Measurements from ENCODE around the gene DNAJB6. TPM values are rescaled to one million over a fixed set of nuclear protein-coding genes. Genes with fewer than 3 reads are reported as not detected.
A peak's percentile ranks its signal among the peaks of the same experiment; 100 is the strongest.

The DNAJB6 gene
- total and polyA plus RNA-seq, 7 experiments from 2014 or later, result 79.8 to 219 (median 114) TPM

- no peak overlapping the region for H3K4me3 ChIP-seq (ENCODE audit: low read length)
- peaks cover under 1 to 16% of the 10 kb centered on the region in 2 donors for H3K4me1 ChIP-seq (ENCODE audit: control insufficient read depth in 2 of 2, insufficient read depth in 2 of 2, low read length in 2 of 2)
- ATAC-seq (no peak), DNase-seq (no peak)
- no peaks in the 10 kb centered on the region for H3K9me3 Mint-ChIP-seq
- peaks cover 29 to 51% (median 46%) of the 10 kb centered on the region in 7 donors for H3K4me1 Mint-ChIP-seq
- no peaks in the 10 kb centered on the region for H3K27me3 Mint-ChIP-seq
- H3K36me3 ChIP-seq (ENCODE audit: control insufficient read depth in 2 of 3, insufficient read depth in 3 of 3, low read length in 3 of 3), result peaks cover 28 to 73% (median 29%) of the 10 kb centered on the region in 3 experiments
- intact Hi-C loops (cut with micrococcal nuclease), result no loop called here
- no peaks in the 10 kb centered on the region for H3K27me3 ChIP-seq (ENCODE audit: control insufficient read depth in 2 of 2, insufficient read depth in 2 of 2, low read length in 2 of 2)
- ChIA-PET CTCF (no interaction called here), POLR2A (no interaction called here)
- H3K27ac Mint-ChIP-seq, result peak overlapping the region in 1 of 9 donors; percentile 14
- peaks cover 12 to 53% (median 27%) of the 10 kb centered on the region in 5 donors for H3K36me3 Mint-ChIP-seq
- H3K27ac ChIP-seq (ENCODE audit: low read depth, low read length), result no peak overlapping the region
- no peaks in the 10 kb centered on the region for H3K9me3 ChIP-seq (ENCODE audit: control insufficient read depth in 2 of 3, low read length in 3 of 3)
- H3K4me3 Mint-ChIP-seq, result no peak overlapping the region
Observed at GRCh38 chr7:157361537-157361936, 24.7 kb downstream of the DNAJB6 start.

- Histone ChIP-seq H3K27ac (ENCODE audit: low read depth, low read length) (no peak overlapping the region), H3K4me1 (ENCODE audit: control insufficient read depth in 2 of 2, insufficient read depth in 2 of 2, low read length in 2 of 2) (peaks cover 0 to 8% of the 10 kb centered on the region in 2 donors), H3K4me3 (ENCODE audit: low read length) (no peak overlapping the region), H3K27me3 (ENCODE audit: control insufficient read depth in 2 of 2, insufficient read depth in 2 of 2, low read length in 2 of 2) (no peaks in the 10 kb centered on the region), H3K36me3 (ENCODE audit: control insufficient read depth in 2 of 3, insufficient read depth in 3 of 3, low read length in 3 of 3) (peaks cover 34 to 85% (median 38%) of the 10 kb centered on the region in 3 experiments), H3K9me3 (ENCODE audit: control insufficient read depth in 2 of 3, low read length in 3 of 3) (no peaks in the 10 kb centered on the region)
- Mint-ChIP-seq H3K4me3 (no peak overlapping the region), H3K36me3 (peaks cover 12 to 62% (median 34%) of the 10 kb centered on the region in 5 donors), H3K4me1 (peaks cover 20 to 42% (median 38%) of the 10 kb centered on the region in 7 donors), H3K27ac (peak overlapping the region in 1 of 9 donors; percentile 25), H3K27me3 (no peaks in the 10 kb centered on the region), H3K9me3 (no peaks in the 10 kb centered on the region)
- intact Hi-C loops (cut with micrococcal nuclease), result no loop called here
- ChIA-PET CTCF (no interaction called here), POLR2A (no interaction called here)
- DNase-seq, result no peak
- no peak for ATAC-seq
Observed at GRCh38 chr7:157362729-157363128, 25.9 kb downstream of the DNAJB6 start.

GRCh38 chr7:157366722-157367121 lies 29.9 kb downstream of the DNAJB6 start:
- peaks cover 20 to 89% (median 54%) of the 10 kb centered on the region in 3 experiments for H3K36me3 ChIP-seq (ENCODE audit: control insufficient read depth in 2 of 3, insufficient read depth in 3 of 3, low read length in 3 of 3)
- Mint-ChIP-seq H3K4me1 (peaks cover 9 to 22% (median 14%) of the 10 kb centered on the region in 7 donors), H3K4me3 (no peak overlapping the region), H3K9me3 (no peaks in the 10 kb centered on the region), H3K27me3 (no peaks in the 10 kb centered on the region), H3K27ac (no peak overlapping the region), H3K36me3 (peaks cover 13 to 63% (median 39%) of the 10 kb centered on the region in 5 donors)
- H3K9me3 ChIP-seq (ENCODE audit: control insufficient read depth in 2 of 3, low read length in 3 of 3), result no peaks in the 10 kb centered on the region
- intact Hi-C loops (cut with micrococcal nuclease), result no loop called here
- H3K4me1 ChIP-seq (ENCODE audit: control insufficient read depth in 2 of 2, insufficient read depth in 2 of 2, low read length in 2 of 2), result no peaks in the 10 kb centered on the region
- no peaks in the 10 kb centered on the region for H3K27me3 ChIP-seq (ENCODE audit: control insufficient read depth in 2 of 2, insufficient read depth in 2 of 2, low read length in 2 of 2)
- ATAC-seq, result no peak
- DNase-seq, result no peak
- ChIA-PET CTCF (no interaction called here), POLR2A (no interaction called here)
- no peak overlapping the region for H3K27ac ChIP-seq (ENCODE audit: low read depth, low read length)
- H3K4me3 ChIP-seq (ENCODE audit: low read length), result no peak overlapping the region

- H3K4me1 ChIP-seq (ENCODE audit: control insufficient read depth in 2 of 2, insufficient read depth in 2 of 2, low read length in 2 of 2), result no peaks in the 10 kb centered on the region
- H3K27ac Mint-ChIP-seq, result peak overlapping the region in 2 of 9 donors; percentile 21 to 37
- H3K36me3 ChIP-seq (ENCODE audit: control insufficient read depth in 2 of 3, insufficient read depth in 3 of 3, low read length in 3 of 3), result peaks cover 20 to 92% (median 46%) of the 10 kb centered on the region in 3 experiments
- H3K27me3 ChIP-seq (ENCODE audit: control insufficient read depth in 2 of 2, insufficient read depth in 2 of 2, low read length in 2 of 2), result no peaks in the 10 kb centered on the region
- H3K9me3 Mint-ChIP-seq, result no peaks in the 10 kb centered on the region
- H3K4me3 Mint-ChIP-seq, result peak overlapping the region in 1 of 10 donors; percentile 26
- CTCF ChIA-PET, result no interaction called here
- H3K4me3 ChIP-seq (ENCODE audit: low read length), result no peak overlapping the region
- H3K36me3 Mint-ChIP-seq, result peaks cover 17 to 72% (median 41%) of the 10 kb centered on the region in 5 donors
- DNase-seq (no peak), ATAC-seq (no peak)
- intact Hi-C loops (cut with micrococcal nuclease), result no loop called here
- H3K27me3 Mint-ChIP-seq, result no peaks in the 10 kb centered on the region
- POLR2A ChIA-PET, result no interaction called here
- no peak overlapping the region for H3K27ac ChIP-seq (ENCODE audit: low read depth, low read length)
- H3K9me3 ChIP-seq (ENCODE audit: control insufficient read depth in 2 of 3, low read length in 3 of 3), result no peaks in the 10 kb centered on the region
- H3K4me1 Mint-ChIP-seq, result peaks cover 17 to 36% (median 22%) of the 10 kb centered on the region in 7 donors
Observed at GRCh38 chr7:157368955-157369354, 32.2 kb downstream of the DNAJB6 start.

GRCh38 chr7:157370742-157371141 lies 33.9 kb downstream of the DNAJB6 start:
- peak overlapping the region in 3 of 9 donors; percentile 21 to 43 (median 42) for H3K27ac Mint-ChIP-seq
- Histone ChIP-seq H3K27ac (ENCODE audit: low read depth, low read length) (no peak overlapping the region), H3K27me3 (ENCODE audit: control insufficient read depth in 2 of 2, insufficient read depth in 2 of 2, low read length in 2 of 2) (no peaks in the 10 kb centered on the region), H3K9me3 (ENCODE audit: control insufficient read depth in 2 of 3, low read length in 3 of 3) (no peaks in the 10 kb centered on the region), H3K36me3 (ENCODE audit: control insufficient read depth in 2 of 3, insufficient read depth in 3 of 3, low read length in 3 of 3) (peaks cover 10 to 74% (median 38%) of the 10 kb centered on the region in 3 experiments), H3K4me3 (ENCODE audit: low read length) (no peak overlapping the region), H3K4me1 (ENCODE audit: control insufficient read depth in 2 of 2, insufficient read depth in 2 of 2, low read length in 2 of 2) (peaks cover 0 to 13% of the 10 kb centered on the region in 2 donors)
- no peak for DNase-seq
- H3K4me3 Mint-ChIP-seq, result peak overlapping the region in 1 of 10 donors; percentile 36
- H3K27me3 Mint-ChIP-seq, result no peaks in the 10 kb centered on the region
- ChIA-PET POLR2A (no interaction called here), CTCF (no interaction called here)
- intact Hi-C loops (cut with micrococcal nuclease), result no loop called here
- H3K9me3 Mint-ChIP-seq, result no peaks in the 10 kb centered on the region
- H3K4me1 Mint-ChIP-seq, result peaks cover 29 to 43% (median 35%) of the 10 kb centered on the region in 7 donors
- ATAC-seq, result peak; percentile 4
- H3K36me3 Mint-ChIP-seq, result peaks cover 17 to 70% (median 30%) of the 10 kb centered on the region in 5 donors

- Histone ChIP-seq H3K4me1 (ENCODE audit: control insufficient read depth in 2 of 2, insufficient read depth in 2 of 2, low read length in 2 of 2) (peaks cover 0 to 18% of the 10 kb centered on the region in 2 donors), H3K4me3 (ENCODE audit: low read length) (no peak overlapping the region), H3K9me3 (ENCODE audit: control insufficient read depth in 2 of 3, low read length in 3 of 3) (no peaks in the 10 kb centered on the region), H3K27me3 (ENCODE audit: control insufficient read depth in 2 of 2, insufficient read depth in 2 of 2, low read length in 2 of 2) (no peaks in the 10 kb centered on the region), H3K27ac (ENCODE audit: low read depth, low read length) (no peak overlapping the region), H3K36me3 (ENCODE audit: control insufficient read depth in 2 of 3, insufficient read depth in 3 of 3, low read length in 3 of 3) (peaks cover 9 to 69% (median 35%) of the 10 kb centered on the region in 3 experiments)
- peak; percentile 21 for ATAC-seq
- intact Hi-C loops (cut with micrococcal nuclease), result no loop called here
- Mint-ChIP-seq H3K9me3 (no peaks in the 10 kb centered on the region), H3K4me1 (peaks cover 32 to 48% (median 41%) of the 10 kb centered on the region in 7 donors), H3K4me3 (no peak overlapping the region), H3K36me3 (peaks cover 15 to 66% (median 28%) of the 10 kb centered on the region in 5 donors), H3K27ac (peak overlapping the region in 2 of 9 donors; percentile 43 to 53), H3K27me3 (no peaks in the 10 kb centered on the region)
- ChIA-PET CTCF (no interaction called here), POLR2A (no interaction called here)
- no peak for DNase-seq
Observed at GRCh38 chr7:157371296-157371695, 34.5 kb downstream of the DNAJB6 start.

All from naive thymus-derived CD4-positive, alpha-beta T cell (primary cell).